ENCODE results near the gene SH3RF1. TPM values are rescaled to one million over a fixed set of nuclear protein-coding genes. Genes with fewer than 3 reads are reported as not detected.
"Not testable (repeated sequence)": the region's sequence is repeated elsewhere in the genome, so short reads cannot be mapped to it uniquely, and the experiment has no call there.

Gene SH3RF1
- total RNA-seq, 1 donor from 2014 or later: 17.1 TPM

GRCh38 chr4:169278624-169279023, 7.9 kb upstream of the SH3RF1 start:
- no peaks in the 10 kb centered on the region for H3F3A ChIP-seq (ENCODE audit: low read depth)
- H3K79me2 ChIP-seq (ENCODE audit: low read depth): no peaks in the 10 kb centered on the region
- DNase-seq (ENCODE audit: low spot score): no peak
- Mint-ChIP-seq H3K4me3 (no peak overlapping the region), H3K9me3 (no peaks in the 10 kb centered on the region), H3K27ac (no peak overlapping the region), H3K27me3 (ENCODE audit: insufficient read depth, low read depth) (no peaks in the 10 kb centered on the region), H3K36me3 (no peaks in the 10 kb centered on the region), H3K4me1 (peaks cover 8% of the 10 kb centered on the region)
- H3K27me3 ChIP-seq: no peaks in the 10 kb centered on the region
- H3K27ac ChIP-seq: no peak overlapping the region
- no peaks in the 10 kb centered on the region for H4K20me1 ChIP-seq (ENCODE audit: low read depth)
- peaks cover 10% of the 10 kb centered on the region for H3K4me1 ChIP-seq
- no peaks in the 10 kb centered on the region for H3K36me3 ChIP-seq
- H3K4me2 ChIP-seq: no peak overlapping the region
- no peak overlapping the region for H2AFZ ChIP-seq (replicated peaks)
- no peak overlapping the region for H3K9ac ChIP-seq
- TF ChIP-seq CTCF (IDR thresholded peaks at IDR 0.05) (no peak), EZH2phosphoT487 (IDR thresholded peaks at IDR 0.05) (no peak), EZH2 (IDR thresholded peaks at IDR 0.05) (no peak)
- no peaks in the 10 kb centered on the region for H3K9me3 ChIP-seq (ENCODE audit: low read depth)
- H3K4me3 ChIP-seq: no peak overlapping the region

GRCh38 chr4:169277838-169278237, 7.1 kb upstream of the SH3RF1 start:
- H3K9ac ChIP-seq; H3F3A ChIP-seq (ENCODE audit: low read depth); H3K36me3 ChIP-seq; H3K27ac Mint-ChIP-seq; H3K4me2 ChIP-seq; H3K9me3 ChIP-seq (ENCODE audit: low read depth); H3K4me3 Mint-ChIP-seq; H3K4me1 ChIP-seq; H3K4me3 ChIP-seq; H3K79me2 ChIP-seq (ENCODE audit: low read depth); H3K27ac ChIP-seq; H3K27me3 Mint-ChIP-seq (ENCODE audit: insufficient read depth, low read depth); H3K27me3 ChIP-seq; H3K36me3 Mint-ChIP-seq; H3K4me1 Mint-ChIP-seq; DNase-seq (ENCODE audit: low spot score); H2AFZ ChIP-seq (replicated peaks); H3K9me3 Mint-ChIP-seq; H4K20me1 ChIP-seq (ENCODE audit: low read depth): not testable (repeated sequence)

- Mint-ChIP-seq H3K27me3 (ENCODE audit: insufficient read depth, low read depth) (peaks cover 2% of the 10 kb centered on the region), H3K27ac (no peak overlapping the region), H3K36me3 (no peaks in the 10 kb centered on the region), H3K4me3 (no peak overlapping the region), H3K4me1 (peaks cover 12% of the 10 kb centered on the region), H3K9me3 (no peaks in the 10 kb centered on the region)
- Histone ChIP-seq H3K9ac (no peak overlapping the region), H3K79me2 (ENCODE audit: low read depth) (peaks cover 4% of the 10 kb centered on the region), H4K20me1 (ENCODE audit: low read depth) (no peaks in the 10 kb centered on the region), H2AFZ (replicated peaks) (no peak overlapping the region), H3K4me1 (peaks cover 13% of the 10 kb centered on the region), H3K27ac (no peak overlapping the region), H3K36me3 (no peaks in the 10 kb centered on the region), H3K4me3 (no peak overlapping the region), H3K9me3 (ENCODE audit: low read depth) (no peaks in the 10 kb centered on the region), H3K27me3 (peaks cover 12% of the 10 kb centered on the region), H3K4me2 (no peak overlapping the region), H3F3A (ENCODE audit: low read depth) (peaks cover 15% of the 10 kb centered on the region)
- DNase-seq (ENCODE audit: low spot score): no peak
- TF ChIP-seq EZH2 (IDR thresholded peaks at IDR 0.05) (no peak), EZH2phosphoT487 (IDR thresholded peaks at IDR 0.05) (no peak), CTCF (IDR thresholded peaks at IDR 0.05) (no peak)
Measured at GRCh38 chr4:169275180-169275579, 4.4 kb upstream of the SH3RF1 start.

- Histone ChIP-seq H3K36me3 (no peaks in the 10 kb centered on the region), H3K4me1 (peaks cover 20% of the 10 kb centered on the region), H3K27ac (no peak overlapping the region), H2AFZ (replicated peaks) (no peak overlapping the region), H3K4me3 (no peak overlapping the region), H3F3A (ENCODE audit: low read depth) (peaks cover 15% of the 10 kb centered on the region), H3K79me2 (ENCODE audit: low read depth) (peaks cover 15% of the 10 kb centered on the region), H3K9me3 (ENCODE audit: low read depth) (no peaks in the 10 kb centered on the region), H4K20me1 (ENCODE audit: low read depth) (peaks cover 8% of the 10 kb centered on the region), H3K9ac (no peak overlapping the region), H3K27me3 (peaks cover 12% of the 10 kb centered on the region), H3K4me2 (no peak overlapping the region)
- Mint-ChIP-seq H3K4me3 (no peak overlapping the region), H3K27ac (no peak overlapping the region), H3K27me3 (ENCODE audit: insufficient read depth, low read depth) (peaks cover 2% of the 10 kb centered on the region), H3K4me1 (peaks cover 18% of the 10 kb centered on the region), H3K36me3 (no peaks in the 10 kb centered on the region), H3K9me3 (no peaks in the 10 kb centered on the region)
- TF ChIP-seq EZH2phosphoT487 (IDR thresholded peaks at IDR 0.05) (no peak), EZH2 (IDR thresholded peaks at IDR 0.05) (no peak), CTCF (IDR thresholded peaks at IDR 0.05) (no peak)
- DNase-seq (ENCODE audit: low spot score): no peak
Measured at GRCh38 chr4:169274033-169274432, 3.3 kb upstream of the SH3RF1 start.

All from neural progenitor cell (in vitro differentiated cells).